Measurements from ENCODE around the gene SVOPL.

Gene SVOPL

GRCh38 chr7:138602451-138602850 is 98.7 kb downstream of the SVOPL start:
- Histone ChIP-seq H3K36me3 (ENCODE audit: insufficient read depth, low read length) (no peaks in the 10 kb centered on the region), H3K9ac (ENCODE audit: low read length) (no peak overlapping the region), H3K4me3 (ENCODE audit: low read depth in 1 of 2, low read length in 2 of 2) (no peak overlapping the region), H3K27ac (ENCODE audit: low read depth, low read length) (no peak overlapping the region), H3K27me3 (ENCODE audit: control insufficient read depth in 1 of 2, insufficient read depth in 2 of 2, low read length in 2 of 2) (no peaks in the 10 kb centered on the region), H3K4me1 (ENCODE audit: insufficient read depth, low read length) (no peaks in the 10 kb centered on the region), H3K9me3 (ENCODE audit: low read length) (no peaks in the 10 kb centered on the region)

GRCh38 chr7:138595454-138595853 is 105.7 kb downstream of the SVOPL start:
- Histone ChIP-seq H3K36me3 (ENCODE audit: insufficient read depth, low read length) (no peaks in the 10 kb centered on the region), H3K9ac (ENCODE audit: low read length) (no peak overlapping the region), H3K9me3 (ENCODE audit: low read length) (no peaks in the 10 kb centered on the region), H3K27me3 (ENCODE audit: control insufficient read depth in 1 of 2, insufficient read depth in 2 of 2, low read length in 2 of 2) (no peaks in the 10 kb centered on the region), H3K27ac (ENCODE audit: low read depth, low read length) (no peak overlapping the region), H3K4me3 (ENCODE audit: low read depth in 1 of 2, low read length in 2 of 2) (no peak overlapping the region), H3K4me1 (ENCODE audit: insufficient read depth, low read length) (no peaks in the 10 kb centered on the region)

- Histone ChIP-seq H3K4me1 (ENCODE audit: insufficient read depth, low read length) (no peaks in the 10 kb centered on the region), H3K9me3 (ENCODE audit: low read length) (no peaks in the 10 kb centered on the region), H3K27me3 (ENCODE audit: control insufficient read depth in 1 of 2, insufficient read depth in 2 of 2, low read length in 2 of 2) (no peaks in the 10 kb centered on the region), H3K4me3 (ENCODE audit: low read depth in 1 of 2, low read length in 2 of 2) (no peak overlapping the region), H3K27ac (ENCODE audit: low read depth, low read length) (no peak overlapping the region), H3K9ac (ENCODE audit: low read length) (no peak overlapping the region), H3K36me3 (ENCODE audit: insufficient read depth, low read length) (no peaks in the 10 kb centered on the region)
Measured at GRCh38 chr7:138590154-138590553, 111.0 kb downstream of the SVOPL start.

- H3K4me1 ChIP-seq (ENCODE audit: insufficient read depth, low read length), result no peaks in the 10 kb centered on the region
- H3K27me3 ChIP-seq (ENCODE audit: control insufficient read depth in 1 of 2, insufficient read depth in 2 of 2, low read length in 2 of 2), result no peaks in the 10 kb centered on the region
- no peaks in the 10 kb centered on the region for H3K9me3 ChIP-seq (ENCODE audit: low read length)
Measured at GRCh38 chr7:138588986-138589385, 112.2 kb downstream of the SVOPL start.

GRCh38 chr7:138587485-138587884 is 113.7 kb downstream of the SVOPL start:
- Histone ChIP-seq H3K36me3 (ENCODE audit: insufficient read depth, low read length) (peaks cover 5% of the 10 kb centered on the region), H3K27me3 (ENCODE audit: control insufficient read depth in 1 of 2, insufficient read depth in 2 of 2, low read length in 2 of 2) (no peaks in the 10 kb centered on the region)

More at GRCh38 chr7:138588986-138589385, 112.2 kb downstream of the SVOPL start:
- Histone ChIP-seq H3K9ac (ENCODE audit: low read length) (no peak overlapping the region), H3K27ac (ENCODE audit: low read depth, low read length) (no peak overlapping the region), H3K36me3 (ENCODE audit: insufficient read depth, low read length) (peaks cover 3% of the 10 kb centered on the region), H3K4me3 (ENCODE audit: low read depth in 1 of 2, low read length in 2 of 2) (no peak overlapping the region)

GRCh38 chr7:138585283-138585993 is 115.7 kb downstream of the SVOPL start:
- Histone ChIP-seq H3K27me3 (ENCODE audit: control insufficient read depth in 1 of 2, insufficient read depth in 2 of 2, low read length in 2 of 2) (no peaks in the 10 kb centered on the region), H3K9me3 (ENCODE audit: low read length) (no peaks in the 10 kb centered on the region), H3K27ac (ENCODE audit: low read depth, low read length) (no peak overlapping the region), H3K9ac (ENCODE audit: low read length) (no peak overlapping the region), H3K4me1 (ENCODE audit: insufficient read depth, low read length) (no peaks in the 10 kb centered on the region), H3K4me3 (ENCODE audit: low read depth in 1 of 2, low read length in 2 of 2) (no peak overlapping the region), H3K36me3 (ENCODE audit: insufficient read depth, low read length) (peaks cover 7% of the 10 kb centered on the region)

More at GRCh38 chr7:138587485-138587884, 113.7 kb downstream of the SVOPL start:
- Histone ChIP-seq H3K9me3 (ENCODE audit: low read length) (no peaks in the 10 kb centered on the region), H3K4me1 (ENCODE audit: insufficient read depth, low read length) (no peaks in the 10 kb centered on the region), H3K9ac (ENCODE audit: low read length) (no peak overlapping the region), H3K27ac (ENCODE audit: low read depth, low read length) (no peak overlapping the region), H3K4me3 (ENCODE audit: low read depth in 1 of 2, low read length in 2 of 2) (no peak overlapping the region)

GRCh38 chr7:138584696-138585095 is 116.5 kb downstream of the SVOPL start:
- H3K27ac ChIP-seq (ENCODE audit: low read depth, low read length), result no peak overlapping the region
- H3K27me3 ChIP-seq (ENCODE audit: control insufficient read depth in 1 of 2, insufficient read depth in 2 of 2, low read length in 2 of 2), result no peaks in the 10 kb centered on the region
- no peak overlapping the region for H3K4me3 ChIP-seq (ENCODE audit: low read depth in 1 of 2, low read length in 2 of 2)
- no peak overlapping the region for H3K9ac ChIP-seq (ENCODE audit: low read length)
- no peaks in the 10 kb centered on the region for H3K4me1 ChIP-seq (ENCODE audit: insufficient read depth, low read length)
- H3K36me3 ChIP-seq (ENCODE audit: insufficient read depth, low read length), result peaks cover 13% of the 10 kb centered on the region
- H3K9me3 ChIP-seq (ENCODE audit: low read length), result no peaks in the 10 kb centered on the region

GRCh38 chr7:138584283-138584682 is 116.9 kb downstream of the SVOPL start:
- Histone ChIP-seq H3K36me3 (ENCODE audit: insufficient read depth, low read length) (peaks cover 17% of the 10 kb centered on the region), H3K9ac (ENCODE audit: low read length) (no peak overlapping the region), H3K27me3 (ENCODE audit: control insufficient read depth in 1 of 2, insufficient read depth in 2 of 2, low read length in 2 of 2) (no peaks in the 10 kb centered on the region), H3K4me1 (ENCODE audit: insufficient read depth, low read length) (no peaks in the 10 kb centered on the region), H3K27ac (ENCODE audit: low read depth, low read length) (no peak overlapping the region), H3K9me3 (ENCODE audit: low read length) (no peaks in the 10 kb centered on the region), H3K4me3 (ENCODE audit: low read depth in 1 of 2, low read length in 2 of 2) (no peak overlapping the region)

GRCh38 chr7:138581065-138581464 is 120.1 kb downstream of the SVOPL start:
- H3K9ac ChIP-seq (ENCODE audit: low read length), result no peak overlapping the region
- no peaks in the 10 kb centered on the region for H3K27me3 ChIP-seq (ENCODE audit: control insufficient read depth in 1 of 2, insufficient read depth in 2 of 2, low read length in 2 of 2)
- H3K9me3 ChIP-seq (ENCODE audit: low read length), result no peaks in the 10 kb centered on the region
- no peaks in the 10 kb centered on the region for H3K4me1 ChIP-seq (ENCODE audit: insufficient read depth, low read length)
- peaks cover 28% of the 10 kb centered on the region for H3K36me3 ChIP-seq (ENCODE audit: insufficient read depth, low read length)
- no peak overlapping the region for H3K4me3 ChIP-seq (ENCODE audit: low read depth in 1 of 2, low read length in 2 of 2)
- no peak overlapping the region for H3K27ac ChIP-seq (ENCODE audit: low read depth, low read length)

GRCh38 chr7:138579671-138580070 is 121.5 kb downstream of the SVOPL start:
- H3K36me3 ChIP-seq (ENCODE audit: insufficient read depth, low read length), result peaks cover 28% of the 10 kb centered on the region
- no peak overlapping the region for H3K9ac ChIP-seq (ENCODE audit: low read length)
- no peaks in the 10 kb centered on the region for H3K9me3 ChIP-seq (ENCODE audit: low read length)
- H3K27me3 ChIP-seq (ENCODE audit: control insufficient read depth in 1 of 2, insufficient read depth in 2 of 2, low read length in 2 of 2), result no peaks in the 10 kb centered on the region
- no peaks in the 10 kb centered on the region for H3K4me1 ChIP-seq (ENCODE audit: insufficient read depth, low read length)
- no peak overlapping the region for H3K4me3 ChIP-seq (ENCODE audit: low read depth in 1 of 2, low read length in 2 of 2)
- H3K27ac ChIP-seq (ENCODE audit: low read depth, low read length), result no peak overlapping the region

GRCh38 chr7:138579136-138579535 is 122.0 kb downstream of the SVOPL start:
- no peaks in the 10 kb centered on the region for H3K4me1 ChIP-seq (ENCODE audit: insufficient read depth, low read length)
- no peak overlapping the region for H3K9ac ChIP-seq (ENCODE audit: low read length)
- H3K9me3 ChIP-seq (ENCODE audit: low read length), result no peaks in the 10 kb centered on the region
- no peaks in the 10 kb centered on the region for H3K27me3 ChIP-seq (ENCODE audit: control insufficient read depth in 1 of 2, insufficient read depth in 2 of 2, low read length in 2 of 2)
- no peak overlapping the region for H3K4me3 ChIP-seq (ENCODE audit: low read depth in 1 of 2, low read length in 2 of 2)
- H3K36me3 ChIP-seq (ENCODE audit: insufficient read depth, low read length), result peaks cover 27% of the 10 kb centered on the region
- H3K27ac ChIP-seq (ENCODE audit: low read depth, low read length), result no peak overlapping the region

- no peaks in the 10 kb centered on the region for H3K9me3 ChIP-seq (ENCODE audit: low read length)
- H3K36me3 ChIP-seq (ENCODE audit: insufficient read depth, low read length), result peaks cover 33% of the 10 kb centered on the region
- H3K27ac ChIP-seq (ENCODE audit: low read depth, low read length), result no peak overlapping the region
- no peaks in the 10 kb centered on the region for H3K27me3 ChIP-seq (ENCODE audit: control insufficient read depth in 1 of 2, insufficient read depth in 2 of 2, low read length in 2 of 2)
- H3K9ac ChIP-seq (ENCODE audit: low read length), result no peak overlapping the region
- no peaks in the 10 kb centered on the region for H3K4me1 ChIP-seq (ENCODE audit: insufficient read depth, low read length)
- H3K4me3 ChIP-seq (ENCODE audit: low read depth in 1 of 2, low read length in 2 of 2), result no peak overlapping the region
Measured at GRCh38 chr7:138575897-138576428, 125.2 kb downstream of the SVOPL start.

Measured in muscle layer of colon (tissue), 2 donors.